MM.1S (cell line): ENCODE results near the gene PPP1R3E.

Source experiments
- CTCF ChIP-seq: fragments of 300-600 bp; sonication (generic); IDR thresholded peaks from 2 replicates; pipeline ENCODE4 v1.5.1; 2016; ENCODE audit warnings: antibody characterized with exemption, low read length, mixed read lengths
- EZH2 ChIP-seq: fragments of 300-600 bp; sonication (generic); optimal IDR thresholded peaks from 2 replicates; pipeline ENCODE3; 2017; ENCODE audit warnings: low read depth, mild to moderate bottlenecking, antibody characterized with exemption, low read length, mixed read lengths

- no peak for TF ChIP-seq CTCF
- no peak for TF ChIP-seq EZH2
These were observed 24.1 kb upstream of the PPP1R3E start for GRCh38 chr14:23326491-23327332.
